B cell (primary cell): ENCODE results near the gene KANSL1L. TPM values are rescaled to one million over a fixed set of nuclear protein-coding genes. Genes with fewer than 3 reads are reported as not detected.

ENCODE experiments used
- ATAC-seq: fragments of 200-7000 bp; cut with Tn5 transposase; one replicate; pipeline ENCODE4 v1.10.0; 2021; ENCODE audit warnings: low read depth, mild to moderate bottlenecking, moderate number of reproducible peaks, moderate library complexity
- CTCF ChIA-PET: fragments of 350-600 bp; sonication (Branson Sonifier 250); formaldehyde crosslinking; loops from one replicate; lab custom pipeline; 2021; ENCODE audit warnings: antibody characterized with exemption, inconsistent platforms; lab: Charles Lee
- POLR2A ChIA-PET: fragments of 350-600 bp; sonication (Branson Sonifier 250); formaldehyde crosslinking; loops from one replicate; lab custom pipeline; 2021; ENCODE audit warnings: antibody characterized with exemption; lab: Charles Lee
- DNase-seq: peaks from one replicate; pipeline ENCODE4 v3.0.0; 2013
- H2AFZ ChIP-seq: 2 replicates; pipeline ENCODE4 v1.6.1; 2012; ENCODE audit warnings: mild to moderate bottlenecking, low read depth, low read length; ENCODE audit not compliant: insufficient read depth, poor library complexity, severe bottlenecking
- H3K27ac ChIP-seq, 2 donors: 1 replicate in 1 of 2; 2 replicates in 1 of 2; pipeline ENCODE4 v1.5.1; 2012 to 2013; ENCODE audit warnings: low read length in 2 of 2, mild to moderate bottlenecking in 2 of 2, moderate library complexity in 1 of 2
- H3K27me3 ChIP-seq, 4 experiments: fragments of 200-600 bp in 1 of 4; sonication (generic) in 1 of 4; replicated peaks in 1 of 4; 1 replicate in 2 of 4; 2 replicates in 2 of 4; pipeline versions ENCODE4 v1.6.1 to v1.7.0; 2013 to 2016; ENCODE audit warnings: low read length in 3 of 4, mild to moderate bottlenecking in 2 of 4, mixed read lengths in 1 of 4, moderate library complexity in 1 of 4; ENCODE audit not compliant: insufficient read depth in 4 of 4, control insufficient read depth in 3 of 4; ENCODE audit errors: control extremely low read depth in 1 of 4
- H3K36me3 ChIP-seq, 2 experiments: replicated peaks in 1 of 2; 1 replicate in 1 of 2; 2 replicates in 1 of 2; pipeline versions ENCODE4 v1.6.1 to v1.7.1; 2013; ENCODE audit warnings: low read length in 1 of 2; ENCODE audit not compliant: insufficient read depth in 2 of 2, control insufficient read depth in 1 of 2; ENCODE audit errors: control extremely low read depth in 1 of 2, extremely low read depth in 1 of 2
- H3K4me1 ChIP-seq, 2 donors: fragments of 200-600 bp in 1 of 2; sonication (generic) in 1 of 2; 1 replicate in 1 of 2; 2 replicates in 1 of 2; pipeline versions ENCODE4 v1.5.1 to v1.6.1; 2013 to 2017; ENCODE audit warnings: low read length in 2 of 2; ENCODE audit not compliant: control insufficient read depth in 2 of 2, insufficient read depth in 2 of 2
- H3K4me2 ChIP-seq: replicated peaks from 2 replicates; pipeline ENCODE3; 2012; ENCODE audit warnings: mild to moderate bottlenecking, low read depth, low read length; ENCODE audit not compliant: poor library complexity, severe bottlenecking
- H3K4me3 ChIP-seq, 5 experiments: fragments of 200-600 bp in 1 of 5; sonication (generic) in 1 of 5; 1 replicate in 3 of 5; 2 replicates in 2 of 5; pipeline versions ENCODE4 v1.5.1 to v1.7.0; 2011 to 2016; ENCODE audit warnings: low read length in 4 of 5, mild to moderate bottlenecking in 4 of 5, low read depth in 2 of 5, control low read depth in 1 of 5, moderate library complexity in 1 of 5; ENCODE audit not compliant: insufficient read depth in 1 of 5; ENCODE audit errors: control extremely low read depth in 1 of 5, extremely low read depth in 1 of 5
- H3K79me2 ChIP-seq: fragments of 200-600 bp; sonication (generic); one replicate; pipeline ENCODE4 v1.6.0; 2016; ENCODE audit warnings: low read length; ENCODE audit not compliant: control insufficient read depth, insufficient read depth
- H3K9ac ChIP-seq: fragments of 200-600 bp; sonication (generic); 2 replicates; pipeline ENCODE4 v1.6.1; 2017; ENCODE audit warnings: mild to moderate bottlenecking, low read length, moderate library complexity
- H3K9me3 ChIP-seq, 3 donors: one replicate each; pipeline versions ENCODE4 v1.6.1 to v1.7.1; 2013; ENCODE audit warnings: low read length in 2 of 3; ENCODE audit not compliant: control insufficient read depth in 2 of 3, insufficient read depth in 1 of 3; ENCODE audit errors: control extremely low read depth in 1 of 3
- H4K20me1 ChIP-seq: 2 replicates; pipeline ENCODE4 v1.6.0; 2012; ENCODE audit warnings: mild to moderate bottlenecking, low read length; ENCODE audit not compliant: insufficient read depth, control insufficient read depth, poor library complexity, severe bottlenecking
- H3K27ac Mint-ChIP-seq: one replicate; pipeline ENCODE4 v1.8.0; 2021; ENCODE audit warnings: mixed read lengths
- H3K27me3 Mint-ChIP-seq: one replicate; pipeline ENCODE4 v1.8.0; 2021; ENCODE audit warnings: mixed read lengths
- H3K4me1 Mint-ChIP-seq: one replicate; pipeline ENCODE4 v1.8.0; 2021; ENCODE audit warnings: mixed read lengths
- H3K4me3 Mint-ChIP-seq: one replicate; pipeline ENCODE4 v1.8.0; 2021; ENCODE audit warnings: mixed read lengths
- H3K9me3 Mint-ChIP-seq: one replicate; pipeline ENCODE4 v1.8.0; 2022; ENCODE audit warnings: mixed read lengths; ENCODE audit not compliant: insufficient read depth
- CTCF ChIP-seq: fragments of 200-600 bp; IDR thresholded peaks from one replicate; pipeline ENCODE4 v1.8.0; 2022; ENCODE audit warnings: antibody characterized with exemption, mild to moderate bottlenecking
- EZH2 ChIP-seq: IDR thresholded peaks from 2 replicates; pipeline ENCODE4 v1.6.1; 2012; ENCODE audit warnings: borderline replicate concordance, low read depth, mild to moderate bottlenecking, moderate library complexity, low read length; ENCODE audit not compliant: insufficient read depth, poor library complexity, severe bottlenecking
- WGBS: methylation state at CpG from one replicate; pipeline ENCODE4 v1.1.5; 2013; ENCODE audit warnings: missing lambda C conversion rate; ENCODE audit not compliant: insufficient coverage; 5-methylcytosine and 5-hydroxymethylcytosine counted together
- intact Hi-C: fragments of 100-400 bp; cut with micrococcal nuclease; formaldehyde crosslinking; loops from one replicate; pipeline ENCODE4 v1.10.0; 2022
- polyA plus RNA-seq: library from polyadenylated mRNA; depleted of rRNA; stranded (reverse); fragments of >200 nt; gene quantifications from 2 replicates; pipeline ENCODE4 v1.2.3, GENCODE V29; 2012
- total RNA-seq, 2 donors: library from RNA; stranded (reverse); fragments of 120-200 nt in 1 of 2; gene quantifications; 1 replicate in 1 of 2; 2 replicates in 1 of 2; pipeline versions ENCODE4 v1.2.3 to v1.2.4, GENCODE V29; 2013 to 2022

Gene KANSL1L
- total and polyA plus RNA-seq, 2 donors (not counting 1 experiment from before 2014, with no cell fraction given), result 7.3 to 21.1 TPM

- Mint-ChIP-seq H3K27me3 (peaks cover 19% of the 10 kb centered on the region), H3K27ac (no peak overlapping the region), H3K9me3 (no peaks in the 10 kb centered on the region), H3K4me3 (no peak overlapping the region), H3K4me1 (no peaks in the 10 kb centered on the region)
- Histone ChIP-seq H3K4me3 (no peak overlapping the region), H3K27me3 (peaks cover 0 to 14% (median 1%) of the 10 kb centered on the region in 4 experiments), H3K79me2 (no peaks in the 10 kb centered on the region), H3K27ac (no peak overlapping the region), H3K4me2 (no peak overlapping the region), H2AFZ (no peak overlapping the region), H3K9me3 (peaks cover 0 to 1% (median 0%) of the 10 kb centered on the region in 3 donors), H3K9ac (no peak overlapping the region), H3K4me1 (no peaks in the 10 kb centered on the region), H4K20me1 (no peaks in the 10 kb centered on the region), H3K36me3 (no peaks in the 10 kb centered on the region)
- intact Hi-C loops, result no loop called here
- WGBS, result 98% methylated on average over 9 of the region's 9 CpGs
- DNase-seq, result no peak
- ChIA-PET CTCF (no interaction called here), POLR2A (no interaction called here)
- no peak for ATAC-seq
- TF ChIP-seq CTCF (no peak), EZH2 (no peak)
Observed at GRCh38 chr2:209993968-209994367, 177.2 kb downstream of the KANSL1L start.

- no peak overlapping the region for H3K9ac ChIP-seq
- Mint-ChIP-seq H3K4me1 (peaks cover 3% of the 10 kb centered on the region), H3K9me3 (no peaks in the 10 kb centered on the region), H3K27ac (no peak overlapping the region), H3K27me3 (peaks cover 37% of the 10 kb centered on the region), H3K4me3 (no peak overlapping the region)
- H3K4me2 ChIP-seq, result no peak overlapping the region
- H3K79me2 ChIP-seq, result no peaks in the 10 kb centered on the region
- H3K27me3 ChIP-seq, result peaks cover 0 to 19% (median 1%) of the 10 kb centered on the region in 4 experiments
- H4K20me1 ChIP-seq, result no peaks in the 10 kb centered on the region
- DNase-seq, result no peak
- no peak for TF ChIP-seq EZH2
- TF ChIP-seq CTCF, result no peak
- no peak overlapping the region for H2AFZ ChIP-seq
- H3K27ac ChIP-seq, result no peak overlapping the region
- ChIA-PET CTCF (interaction anchor here (1.1 to 2.1 kb wide), 2 partner anchors 12 to 208 kb away, joined by 3 to 10 read pairs; no protein-coding TSS in a partner anchor), POLR2A (no interaction called here)
- H3K4me1 ChIP-seq, result no peaks in the 10 kb centered on the region
- no peak overlapping the region for H3K4me3 ChIP-seq
- no peaks in the 10 kb centered on the region for H3K36me3 ChIP-seq
- ATAC-seq, result no peak
- WGBS, result no CpG with 5 or more reads among the region's 2 CpGs
- H3K9me3 ChIP-seq, result peaks cover 0 to 1% (median 0%) of the 10 kb centered on the region in 3 donors
- intact Hi-C loops, result no loop called here
Observed at GRCh38 chr2:209990838-209991237, 180.4 kb downstream of the KANSL1L start.
